Effector memory CD8-positive, alpha-beta T cell (primary cell): ENCODE results near the gene EHBP1.

ENCODE experiments used
- ATAC-seq: fragments of 150-1000 bp; cut with Tn5 transposase; replicated peaks from 2 replicates; pipeline ENCODE4 v1.10.0; 2021; ENCODE audit warnings: mild to moderate bottlenecking, moderate library complexity
- DNase-seq, 3 experiments: peaks; one replicate each; pipeline ENCODE4 v3.0.0; 2021
- H3K27ac Mint-ChIP-seq, 2 donors: one replicate each; pipeline ENCODE4 v1.8.0; 2022; ENCODE audit warnings: mild to moderate bottlenecking in 2 of 2, mixed read lengths in 2 of 2, moderate library complexity in 2 of 2
- H3K27me3 Mint-ChIP-seq, 2 donors: one replicate each; pipeline ENCODE4 v1.8.0; 2022; ENCODE audit warnings: mixed read lengths in 2 of 2
- H3K36me3 Mint-ChIP-seq: one replicate; pipeline ENCODE4 v1.8.0; 2022; ENCODE audit warnings: mild to moderate bottlenecking, moderate library complexity, mixed read lengths; ENCODE audit not compliant: insufficient read depth
- H3K4me1 Mint-ChIP-seq, 2 donors: one replicate each; pipeline ENCODE4 v1.8.0; 2022; ENCODE audit warnings: low read depth in 2 of 2, mixed read lengths in 2 of 2
- H3K4me3 Mint-ChIP-seq, 2 donors: one replicate each; pipeline ENCODE4 v1.8.0; 2022; ENCODE audit warnings: mild to moderate bottlenecking in 2 of 2, mixed read lengths in 2 of 2, moderate library complexity in 2 of 2
- H3K9me3 Mint-ChIP-seq, 2 donors: one replicate each; pipeline ENCODE4 v1.8.0; 2022; ENCODE audit warnings: mixed read lengths in 2 of 2

Gene EHBP1

DNA sequence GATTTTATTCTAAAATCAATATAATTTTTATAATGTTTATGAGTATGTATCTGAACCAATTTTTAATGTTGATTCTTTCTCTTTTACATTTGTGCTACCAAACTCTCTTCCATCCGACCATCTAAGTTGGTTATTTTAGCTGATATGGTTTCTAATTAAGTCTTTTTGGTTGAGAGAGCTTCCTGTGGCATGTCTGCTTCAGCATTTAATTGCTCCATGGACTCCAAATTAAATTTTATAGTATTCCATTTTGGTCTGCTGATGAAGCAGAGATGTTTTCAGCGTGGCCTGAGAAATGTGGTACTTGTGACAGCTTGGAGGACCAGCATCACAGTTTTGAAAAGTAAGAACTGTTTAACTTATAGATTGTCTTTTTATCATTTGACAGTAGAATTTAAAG lies 105.6 kb downstream of the EHBP1 start:
- no peak for ATAC-seq
- H3K4me3 Mint-ChIP-seq: no peak overlapping the region
- H3K27me3 Mint-ChIP-seq: no peaks in the 10 kb centered on the region
- no peaks in the 10 kb centered on the region for H3K9me3 Mint-ChIP-seq
- H3K36me3 Mint-ChIP-seq: peaks cover 3% of the 10 kb centered on the region
- no peak for DNase-seq
- peaks cover 7 to 17% of the 10 kb centered on the region in 2 donors for H3K4me1 Mint-ChIP-seq
- H3K27ac Mint-ChIP-seq: no peak overlapping the region

DNA sequence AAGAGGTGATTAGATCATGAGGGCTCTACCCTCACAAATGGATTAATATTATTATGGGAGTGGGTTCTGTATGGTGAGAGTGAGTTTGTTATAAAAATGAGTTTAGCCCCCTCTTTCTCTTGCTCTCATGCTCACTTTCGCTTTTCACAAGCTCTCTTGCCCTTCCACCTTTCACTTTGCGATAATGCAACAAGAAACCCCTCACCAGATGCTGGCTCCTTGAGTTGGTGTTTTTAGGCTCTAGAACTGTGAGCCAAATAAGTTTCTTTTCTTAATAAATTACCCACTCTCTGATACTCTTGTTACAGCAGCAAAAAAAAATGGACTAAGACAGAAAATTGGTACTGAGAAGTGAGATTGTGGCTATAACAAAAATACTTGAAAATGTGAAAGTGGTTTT lies 106.5 kb downstream of the EHBP1 start:
- no peak for ATAC-seq
- peaks cover 7 to 17% of the 10 kb centered on the region in 2 donors for H3K4me1 Mint-ChIP-seq

GRCh38 chr2:62812921-62813825 lies 107.7 kb downstream of the EHBP1 start:
- Mint-ChIP-seq H3K4me1 (peaks cover 6 to 16% of the 10 kb centered on the region in 2 donors), H3K27me3 (no peaks in the 10 kb centered on the region), H3K36me3 (no peaks in the 10 kb centered on the region), H3K9me3 (no peaks in the 10 kb centered on the region), H3K4me3 (no peak overlapping the region), H3K27ac (no peak overlapping the region)
- DNase-seq: no peak
- ATAC-seq: no peak

More for the DNA sequence above, 106.5 kb downstream of the EHBP1 start:
- Mint-ChIP-seq H3K27ac (no peak overlapping the region), H3K9me3 (no peaks in the 10 kb centered on the region), H3K4me3 (no peak overlapping the region), H3K27me3 (no peaks in the 10 kb centered on the region), H3K36me3 (peaks cover under 1% of the 10 kb centered on the region)
- DNase-seq: no peak

DNA sequence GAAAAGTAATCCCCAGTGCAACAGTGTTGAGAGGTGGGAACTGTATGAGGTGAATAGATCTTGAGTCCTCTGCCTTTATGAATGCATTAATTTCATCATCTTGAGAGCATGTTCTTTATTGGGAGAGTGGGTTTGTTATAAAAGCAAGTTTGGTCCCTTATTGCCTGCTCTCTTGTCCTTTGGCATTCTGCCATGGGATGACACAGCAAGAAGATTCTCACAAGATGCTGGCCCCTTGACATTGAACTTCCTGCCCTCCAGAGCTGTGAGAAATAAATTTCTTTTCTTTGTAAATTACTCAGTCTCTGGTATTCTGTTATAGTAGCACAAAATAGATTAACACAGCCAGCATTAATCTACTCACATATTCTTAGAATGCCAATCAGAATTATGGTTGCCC lies 108.6 kb downstream of the EHBP1 start:
- H3K36me3 Mint-ChIP-seq: no peaks in the 10 kb centered on the region
- no peaks in the 10 kb centered on the region for H3K27me3 Mint-ChIP-seq
- H3K27ac Mint-ChIP-seq: no peak overlapping the region
- ATAC-seq (no peak), DNase-seq (no peak)
- H3K4me1 Mint-ChIP-seq: peaks cover 6 to 11% of the 10 kb centered on the region in 2 donors
- H3K4me3 Mint-ChIP-seq: no peak overlapping the region
- no peaks in the 10 kb centered on the region for H3K9me3 Mint-ChIP-seq

- no peak overlapping the region for H3K27ac Mint-ChIP-seq
- ATAC-seq: no peak
- no peak for DNase-seq
- H3K9me3 Mint-ChIP-seq: no peaks in the 10 kb centered on the region
- peaks cover 4 to 5% of the 10 kb centered on the region in 2 donors for H3K4me1 Mint-ChIP-seq
- H3K27me3 Mint-ChIP-seq: no peaks in the 10 kb centered on the region
- H3K36me3 Mint-ChIP-seq: no peaks in the 10 kb centered on the region
- no peak overlapping the region for H3K4me3 Mint-ChIP-seq
Measured at GRCh38 chr2:62817348-62817747, 111.8 kb downstream of the EHBP1 start.

GRCh38 chr2:62817995-62818713 lies 112.6 kb downstream of the EHBP1 start:
- no peaks in the 10 kb centered on the region for H3K36me3 Mint-ChIP-seq
- H3K4me3 Mint-ChIP-seq: no peak overlapping the region
- no peak overlapping the region for H3K27ac Mint-ChIP-seq

DNA sequence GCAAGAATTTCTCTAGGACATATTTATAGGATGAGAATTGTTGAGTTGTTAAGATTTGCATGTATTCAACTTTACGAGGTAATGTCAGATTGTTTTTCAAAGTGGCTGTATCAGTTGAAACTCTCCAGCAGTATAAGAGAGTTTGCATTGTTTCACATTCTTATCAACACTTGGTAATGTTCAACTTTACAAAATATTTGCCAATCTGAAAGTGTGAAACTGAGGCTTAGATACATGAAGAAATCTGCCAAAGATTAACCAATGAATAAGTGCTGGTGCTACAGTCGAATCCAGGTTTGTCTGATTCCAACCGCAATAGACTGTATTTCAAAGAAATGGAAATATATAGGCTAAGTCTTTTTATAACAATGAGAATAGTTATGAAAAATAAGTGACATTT lies 117.0 kb downstream of the EHBP1 start:
- no peak for ATAC-seq
- Mint-ChIP-seq H3K9me3 (no peaks in the 10 kb centered on the region), H3K27me3 (no peaks in the 10 kb centered on the region), H3K36me3 (peaks cover 11% of the 10 kb centered on the region), H3K4me3 (no peak overlapping the region), H3K4me1 (no peaks in the 10 kb centered on the region), H3K27ac (no peak overlapping the region)
- no peak for DNase-seq

More at GRCh38 chr2:62817995-62818713, 112.6 kb downstream of the EHBP1 start:
- Mint-ChIP-seq H3K27me3 (no peaks in the 10 kb centered on the region), H3K4me1 (peaks cover 4 to 5% of the 10 kb centered on the region in 2 donors), H3K9me3 (no peaks in the 10 kb centered on the region)
- no peak for DNase-seq
- ATAC-seq: no peak

- H3K4me3 Mint-ChIP-seq: no peak overlapping the region
- H3K9me3 Mint-ChIP-seq: no peaks in the 10 kb centered on the region
Measured at GRCh38 chr2:62824388-62824787, 118.9 kb downstream of the EHBP1 start.

GRCh38 chr2:62826141-62826540 lies 120.6 kb downstream of the EHBP1 start:
- H3K27ac Mint-ChIP-seq: peak overlapping the region in 1 of 2 donors; percentile 1
- no peak for ATAC-seq
- DNase-seq: no peak
- H3K4me3 Mint-ChIP-seq: no peak overlapping the region
- peaks cover 15% of the 10 kb centered on the region for H3K36me3 Mint-ChIP-seq
- no peaks in the 10 kb centered on the region for H3K4me1 Mint-ChIP-seq
- no peaks in the 10 kb centered on the region for H3K27me3 Mint-ChIP-seq
- no peaks in the 10 kb centered on the region for H3K9me3 Mint-ChIP-seq

More at GRCh38 chr2:62824388-62824787, 118.9 kb downstream of the EHBP1 start:
- no peaks in the 10 kb centered on the region for H3K4me1 Mint-ChIP-seq
- no peak overlapping the region for H3K27ac Mint-ChIP-seq
- H3K27me3 Mint-ChIP-seq: no peaks in the 10 kb centered on the region
- ATAC-seq (no peak), DNase-seq (no peak)
- H3K36me3 Mint-ChIP-seq: peaks cover 15% of the 10 kb centered on the region

GRCh38 chr2:62826953-62827675 lies 121.6 kb downstream of the EHBP1 start:
- no peak overlapping the region for H3K4me3 Mint-ChIP-seq
- DNase-seq (no peak), ATAC-seq (no peak)
- H3K36me3 Mint-ChIP-seq: peaks cover 15% of the 10 kb centered on the region
- H3K9me3 Mint-ChIP-seq: no peaks in the 10 kb centered on the region
- no peaks in the 10 kb centered on the region for H3K27me3 Mint-ChIP-seq
- H3K4me1 Mint-ChIP-seq: no peaks in the 10 kb centered on the region
- H3K27ac Mint-ChIP-seq: no peak overlapping the region

DNA sequence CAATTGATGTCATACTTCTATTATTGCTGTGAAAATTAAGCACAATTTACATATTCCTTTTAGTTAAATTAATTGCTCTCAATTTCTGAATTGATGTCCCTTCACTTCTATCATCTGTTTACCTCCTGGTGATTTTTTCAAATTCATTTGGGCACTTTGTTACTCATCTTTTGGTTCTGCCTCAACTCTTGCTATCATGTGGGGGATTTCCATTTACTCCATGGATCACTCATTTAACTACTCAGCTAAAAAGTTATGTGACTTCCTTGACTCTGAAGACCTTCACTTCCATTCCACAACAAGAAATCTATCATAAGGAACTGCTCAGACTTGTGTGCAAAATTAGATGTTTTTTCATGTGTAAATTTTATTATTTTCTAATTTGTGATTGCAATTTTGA lies 126.2 kb downstream of the EHBP1 start:
- DNase-seq: no peak
- no peaks in the 10 kb centered on the region for H3K4me1 Mint-ChIP-seq
- H3K4me3 Mint-ChIP-seq: no peak overlapping the region
- H3K9me3 Mint-ChIP-seq: no peaks in the 10 kb centered on the region
- no peak for ATAC-seq
- H3K36me3 Mint-ChIP-seq: peaks cover 10% of the 10 kb centered on the region
- no peaks in the 10 kb centered on the region for H3K27me3 Mint-ChIP-seq
- no peak overlapping the region for H3K27ac Mint-ChIP-seq

GRCh38 chr2:62844311-62845090 lies 139.0 kb downstream of the EHBP1 start:
- ATAC-seq: no peak
- no peak for DNase-seq
- Mint-ChIP-seq H3K27ac (no peak overlapping the region), H3K4me3 (no peak overlapping the region), H3K9me3 (no peaks in the 10 kb centered on the region), H3K36me3 (no peaks in the 10 kb centered on the region), H3K27me3 (no peaks in the 10 kb centered on the region), H3K4me1 (no peaks in the 10 kb centered on the region)

DNA sequence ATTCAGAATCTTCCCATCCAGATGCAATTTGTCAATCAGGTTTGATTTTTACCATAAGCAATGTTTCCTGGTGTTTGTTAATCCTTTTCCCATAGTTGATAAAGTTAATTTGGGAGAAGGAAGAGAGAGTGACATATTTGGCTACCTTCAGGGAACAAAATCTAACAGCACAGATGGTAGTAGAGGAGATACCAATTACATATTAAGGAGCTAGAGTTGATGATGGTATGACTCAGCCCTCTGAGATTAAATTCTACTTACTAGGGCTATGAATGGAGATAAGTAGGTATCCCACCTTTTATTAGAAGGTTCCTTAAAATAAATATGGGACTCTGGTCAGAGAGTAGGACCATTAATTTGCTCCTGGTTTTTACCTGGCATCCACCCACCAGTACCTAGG lies 139.7 kb downstream of the EHBP1 start:
- DNase-seq: no peak
- no peaks in the 10 kb centered on the region for H3K27me3 Mint-ChIP-seq
- no peaks in the 10 kb centered on the region for H3K4me1 Mint-ChIP-seq
- no peak overlapping the region for H3K4me3 Mint-ChIP-seq
- H3K27ac Mint-ChIP-seq: no peak overlapping the region
- no peaks in the 10 kb centered on the region for H3K36me3 Mint-ChIP-seq
- H3K9me3 Mint-ChIP-seq: no peaks in the 10 kb centered on the region
- no peak for ATAC-seq
